Left kidney (tissue), 2 donors: ENCODE results near the gene TYW1B. TPM values are rescaled to one million over a fixed set of nuclear protein-coding genes. Genes with fewer than 3 reads are reported as not detected.
"Not testable (repeated sequence)": the region's sequence is repeated elsewhere in the genome, so short reads cannot be mapped to it uniquely, and the experiment has no call there.

Experiments used
- DNase-seq: peaks from one replicate; pipeline ENCODE4 v3.0.0-alpha.2; 2013
- polyA plus RNA-seq: library from polyadenylated mRNA; unstranded; fragments of 120-200 nt; gene quantifications from one replicate; pipeline ENCODE4 v1.2.1, GENCODE V29; 2013; ENCODE audit not compliant: insufficient read length

The TYW1B gene
- polyA plus RNA-seq, 1 donor: 8.6 TPM

- not testable (repeated sequence) for DNase-seq
These were observed 11.4 kb downstream of the TYW1B start for GRCh38 chr7:72816370-72817157.

GRCh38 chr7:72810437-72810836 lies 17.6 kb downstream of the TYW1B start:
- DNase-seq: not testable (repeated sequence)

- DNase-seq: not testable (repeated sequence)
These were observed 19.5 kb downstream of the TYW1B start for GRCh38 chr7:72808511-72808910.

DNA sequence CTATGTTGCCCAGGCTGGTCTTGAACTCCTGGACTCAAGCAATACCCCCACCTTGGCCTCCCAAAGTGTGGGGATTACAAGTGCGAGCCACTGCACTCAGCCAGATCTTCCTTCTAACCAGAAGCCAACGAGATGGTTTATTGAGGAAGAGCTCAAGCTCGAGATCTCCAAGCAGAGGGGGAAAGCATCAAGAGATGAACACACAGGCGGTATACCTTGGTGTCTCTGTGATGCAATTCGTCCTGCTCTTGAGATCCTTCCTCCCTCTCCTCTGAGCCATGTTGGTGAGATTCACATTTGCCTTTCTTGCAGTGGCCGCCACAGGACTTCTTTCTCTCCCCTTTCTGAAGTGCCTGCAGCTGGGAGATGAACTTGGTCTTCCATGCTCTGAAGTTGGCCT lies 21.1 kb downstream of the TYW1B start:
- DNase-seq: not testable (repeated sequence)

- DNase-seq: no peak
These were observed 22.2 kb downstream of the TYW1B start for GRCh38 chr7:72805526-72806494.

GRCh38 chr7:72803778-72804177 lies 24.2 kb downstream of the TYW1B start:
- not testable (repeated sequence) for DNase-seq

- not testable (repeated sequence) for DNase-seq
These were observed 26.4 kb downstream of the TYW1B start for GRCh38 chr7:72801564-72801963.

DNA sequence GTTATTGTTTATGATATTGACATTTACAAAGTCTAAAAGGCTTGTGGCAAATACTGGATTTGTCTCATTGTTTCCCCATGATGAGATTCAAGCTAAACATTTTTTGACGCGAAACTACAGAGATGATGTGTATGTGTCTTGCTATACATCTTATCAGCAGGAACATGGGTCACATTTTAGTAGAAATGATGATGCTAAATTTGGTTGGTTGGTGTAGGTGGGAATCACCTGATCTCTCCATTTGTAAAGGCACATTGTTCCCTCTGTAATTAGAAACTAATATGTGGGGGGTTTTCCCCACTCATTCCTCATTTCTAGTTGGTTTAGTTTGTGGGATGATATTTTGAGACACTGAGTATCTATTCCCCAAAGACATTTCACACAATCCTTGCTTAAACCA lies 32.6 kb downstream of the TYW1B start:
- DNase-seq: not testable (repeated sequence)

GRCh38 chr7:72793791-72794190 lies 34.2 kb downstream of the TYW1B start:
- DNase-seq: no peak

- not testable (repeated sequence) for DNase-seq
These were observed 37.3 kb downstream of the TYW1B start for GRCh38 chr7:72790698-72791060.

DNA sequence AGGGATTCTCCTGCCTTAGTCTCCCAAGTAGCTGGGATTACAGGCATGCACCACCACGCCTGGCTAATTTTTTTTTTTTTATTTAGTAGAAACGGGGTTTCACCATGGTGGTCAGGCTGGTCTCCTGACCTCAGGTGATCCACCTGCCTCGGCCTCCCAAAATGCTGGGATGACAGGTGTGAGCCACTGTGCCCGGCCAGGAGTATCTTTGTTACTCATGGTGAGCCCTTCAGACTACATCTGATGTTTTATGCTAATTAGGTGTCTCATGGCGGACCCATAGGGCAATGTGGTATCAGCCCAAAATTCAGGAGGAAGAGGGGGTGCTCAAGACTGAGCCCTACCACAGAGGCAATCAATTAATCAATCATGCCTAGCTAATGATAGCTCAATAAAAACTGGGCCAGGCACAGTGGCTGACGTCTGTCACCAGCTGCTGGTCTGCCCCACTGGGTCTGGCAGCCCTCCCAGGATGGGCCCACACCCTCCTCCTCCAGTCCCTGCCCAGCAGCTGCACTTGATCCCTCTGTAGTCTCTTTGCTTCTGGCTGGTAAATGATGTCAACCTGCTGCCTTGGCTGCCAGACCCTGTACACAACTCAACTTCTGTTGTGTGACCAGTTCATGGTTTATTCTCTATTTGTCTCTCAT lies 37.8 kb downstream of the TYW1B start:
- DNase-seq: not testable (repeated sequence)

- DNase-seq: no peak
These were observed 42.6 kb downstream of the TYW1B start for GRCh38 chr7:72785166-72785955.

GRCh38 chr7:72783601-72784370 lies 44.2 kb downstream of the TYW1B start:
- not testable (repeated sequence) for DNase-seq

GRCh38 chr7:72781631-72782030 lies 46.4 kb downstream of the TYW1B start:
- DNase-seq: no peak

DNA sequence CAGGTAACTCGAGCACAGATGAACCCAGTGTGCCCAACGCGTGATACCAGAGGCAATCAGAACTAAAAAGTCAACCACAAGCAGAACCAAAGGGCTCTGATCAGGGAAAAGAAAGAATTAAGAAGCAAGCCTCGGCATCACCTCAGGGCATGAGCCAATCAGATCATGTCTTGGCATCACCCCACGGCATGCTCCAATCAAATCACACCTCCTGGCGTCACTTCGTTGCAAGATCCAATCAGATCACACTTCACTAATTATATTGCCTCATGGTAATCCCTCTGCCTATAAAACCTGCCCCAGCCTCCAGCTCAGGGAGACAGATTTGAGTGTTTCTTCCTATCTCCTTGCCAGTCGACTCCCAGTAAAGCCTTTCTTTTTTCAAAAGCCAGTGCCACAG lies 46.8 kb downstream of the TYW1B start:
- DNase-seq: no peak

- DNase-seq: not testable (repeated sequence)
These were observed 47.6 kb downstream of the TYW1B start for GRCh38 chr7:72780289-72780894.

DNA sequence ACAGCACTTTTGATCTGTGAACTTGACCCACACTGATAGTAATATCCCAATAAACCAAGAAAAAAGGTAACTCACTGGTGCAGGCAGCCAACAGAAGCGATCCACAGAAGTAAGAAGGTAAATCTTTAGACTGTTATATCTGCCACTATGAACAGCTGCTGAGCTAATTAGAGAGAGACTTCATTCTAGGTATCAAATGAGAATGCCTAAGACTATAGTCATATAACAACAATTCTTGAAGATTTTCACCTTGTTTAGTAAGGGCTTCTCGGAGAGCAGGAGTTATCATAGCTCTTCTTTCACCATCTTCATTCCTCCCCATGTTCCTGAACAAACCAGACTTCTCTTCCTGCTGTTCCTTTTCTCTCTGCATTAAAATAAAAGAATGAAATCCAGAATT lies 50.8 kb downstream of the TYW1B start:
- DNase-seq: not testable (repeated sequence)

DNA sequence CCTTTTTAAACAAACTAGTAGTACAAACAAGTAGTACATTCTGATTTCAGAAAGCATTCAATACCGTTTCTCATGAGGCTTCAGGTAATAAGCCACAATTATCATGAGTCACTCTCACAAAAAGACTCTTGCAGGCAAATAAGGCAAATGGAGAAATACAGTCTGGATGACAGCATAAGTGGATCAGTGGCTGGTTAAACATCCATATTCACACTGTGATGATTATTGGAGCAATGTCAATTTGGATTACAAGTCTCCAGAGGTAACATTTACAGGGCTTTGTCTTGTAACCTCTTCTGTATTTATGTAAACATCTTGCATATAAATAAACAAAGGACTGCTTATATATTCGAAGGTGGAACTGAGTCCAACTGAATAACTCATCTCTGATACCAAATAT lies 55.4 kb downstream of the TYW1B start:
- not testable (repeated sequence) for DNase-seq

DNA sequence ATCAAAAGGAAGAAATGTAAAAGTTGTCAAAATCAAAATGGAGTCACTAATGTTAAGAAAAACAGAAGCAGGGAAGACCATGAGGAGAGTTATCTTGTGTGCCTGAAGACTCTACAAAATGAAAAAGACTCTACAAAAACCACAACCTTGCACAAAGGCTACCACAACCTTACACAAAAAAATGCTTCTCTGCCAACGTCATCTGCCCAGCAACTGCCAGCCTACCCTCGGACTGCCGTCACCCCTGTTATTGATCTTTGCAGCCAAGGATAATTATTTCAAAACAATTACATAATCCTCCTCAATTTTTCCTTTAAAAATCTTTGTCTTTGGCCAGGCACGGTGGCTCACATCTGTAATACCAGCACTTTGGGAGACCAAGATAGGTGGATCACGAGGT lies 61.0 kb downstream of the TYW1B start:
- DNase-seq: not testable (repeated sequence)

DNA sequence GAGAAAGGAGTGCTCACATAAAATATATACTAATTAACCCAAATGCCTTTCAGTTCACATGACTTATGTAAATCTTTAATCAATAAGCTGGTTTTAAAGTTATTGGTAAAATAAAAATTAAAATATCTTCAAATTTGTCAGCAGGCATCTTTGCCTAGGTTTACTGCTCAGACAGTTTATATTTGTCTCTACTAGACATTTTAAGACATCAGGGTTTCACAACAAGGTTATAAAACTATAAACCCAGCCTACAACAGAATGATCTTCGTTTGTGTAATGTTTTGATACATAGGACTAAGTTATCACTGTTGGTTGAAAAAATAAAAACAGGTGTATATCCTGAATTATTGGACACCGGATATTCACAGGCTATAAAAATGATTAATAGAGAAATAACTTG lies 67.4 kb downstream of the TYW1B start:
- no peak for DNase-seq
